GM19438 (cell line): ENCODE measurements around the gene C5orf58.

Source experiments
- ATAC-seq: cut with Tn5 transposase; IDR thresholded peaks from one replicate; pipeline ENCODE4 v1.9.1; 2021; ENCODE audit warnings: low read depth; ENCODE audit not compliant: unreplicated experiment

Gene C5orf58

GRCh38 chr5:170232786-170233185 lies at the start of gene C5orf58:
C5orf58 (plus strand) TSS chr5:170232985; CDS start chr5:170234977, 1,992 bp downstream.
- no peak for ATAC-seq

DNA sequence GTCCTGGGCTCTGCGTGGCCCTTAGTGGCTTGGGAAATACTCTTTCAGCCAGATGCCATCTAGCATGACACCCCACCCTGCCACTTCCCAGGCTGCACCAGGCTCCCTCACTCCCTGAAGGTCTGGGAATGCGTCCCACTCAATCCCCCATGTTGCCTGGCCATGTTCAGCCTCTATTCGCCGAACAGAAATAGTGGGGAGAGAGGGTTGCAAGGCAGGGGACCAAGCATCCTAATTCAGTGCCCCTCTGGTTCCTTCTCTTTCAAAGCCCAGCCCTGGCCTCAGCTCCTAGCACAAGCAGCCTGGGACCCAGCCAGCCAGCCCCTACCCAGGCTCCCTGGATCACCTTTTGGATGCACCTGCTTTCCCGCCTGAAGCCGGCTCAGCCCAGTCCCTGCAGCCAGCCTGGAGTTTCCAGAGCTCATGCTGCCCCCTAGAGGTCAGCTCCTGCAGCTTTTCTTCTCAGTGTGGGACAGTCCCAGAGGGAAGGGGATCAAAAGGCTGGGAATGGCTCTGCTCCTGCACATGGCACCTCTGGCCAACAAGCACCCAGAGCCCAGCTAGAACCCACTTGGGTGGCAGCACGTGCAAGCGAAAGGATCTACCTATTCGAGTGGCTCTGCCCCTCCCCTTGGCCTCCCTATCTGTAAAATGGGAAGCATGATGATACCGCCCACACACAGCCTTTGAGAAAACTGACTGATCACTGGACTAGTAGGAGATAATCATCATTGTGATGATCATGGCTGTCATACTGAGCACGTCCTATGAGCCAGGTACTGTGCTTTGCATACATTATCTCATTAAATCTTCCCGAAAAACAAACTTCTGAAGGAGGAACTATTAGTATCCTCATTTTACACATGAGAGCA lies 48.7 kb upstream of the C5orf58 start:
- ATAC-seq = no peak

GRCh38 chr5:170184737-170185136 lies 48.0 kb upstream of the C5orf58 start:
- ATAC-seq = no peak

- no peak for ATAC-seq
Observed at GRCh38 chr5:170186156-170186555, 46.6 kb upstream of the C5orf58 start.

DNA sequence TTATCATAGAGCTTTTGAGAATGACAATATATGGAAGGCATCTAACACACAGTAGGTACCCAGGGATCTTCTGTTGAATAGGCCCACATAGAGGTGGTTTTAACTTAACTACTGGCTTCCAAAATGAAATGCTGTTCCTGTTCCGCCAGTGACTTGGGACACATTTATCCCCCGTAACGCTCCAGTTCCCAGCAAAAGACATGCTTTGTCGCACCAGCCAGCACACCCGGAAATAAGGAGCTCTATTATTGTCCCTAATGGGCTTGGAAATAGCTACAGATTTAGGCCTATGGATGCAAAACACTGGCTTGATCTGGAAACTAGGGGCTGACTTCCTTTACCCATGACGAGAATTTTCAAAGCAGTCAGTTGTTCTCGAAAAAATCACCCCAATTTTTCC lies 45.9 kb upstream of the C5orf58 start:
- ATAC-seq = no peak

DNA sequence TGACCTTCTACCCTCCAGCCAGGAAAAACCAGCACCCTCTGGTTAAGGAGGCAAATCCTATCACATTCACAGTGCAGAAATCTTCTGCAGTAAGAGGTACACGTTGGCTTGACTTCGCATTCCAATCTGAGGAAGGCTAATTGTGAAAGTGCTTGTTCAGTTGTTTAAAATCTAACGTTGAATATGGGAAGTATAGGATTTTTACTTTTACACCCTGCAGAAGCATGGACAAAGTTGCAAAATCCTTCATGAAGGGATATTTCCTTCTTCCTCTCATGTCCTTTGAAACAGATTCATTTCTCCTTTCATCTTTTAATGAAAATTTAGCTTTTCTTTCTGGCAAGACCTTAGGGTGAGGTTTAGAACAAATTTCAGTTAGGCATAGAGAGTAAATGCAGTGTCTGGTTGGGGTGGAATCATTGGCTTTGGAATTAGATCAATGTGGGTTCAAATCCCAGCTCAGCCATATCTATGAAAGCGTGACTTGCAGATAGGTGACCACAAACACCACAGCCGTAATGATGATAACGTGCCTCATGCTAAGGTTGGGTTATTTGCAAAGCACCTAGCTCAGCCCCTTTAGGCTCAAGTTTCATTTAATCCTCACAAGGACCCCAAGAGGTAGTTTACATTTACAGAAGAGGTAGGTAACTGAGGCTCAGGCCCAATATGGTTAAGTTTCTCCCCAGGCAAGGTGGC lies 42.2 kb upstream of the C5orf58 start:
- ATAC-seq = no peak

DNA sequence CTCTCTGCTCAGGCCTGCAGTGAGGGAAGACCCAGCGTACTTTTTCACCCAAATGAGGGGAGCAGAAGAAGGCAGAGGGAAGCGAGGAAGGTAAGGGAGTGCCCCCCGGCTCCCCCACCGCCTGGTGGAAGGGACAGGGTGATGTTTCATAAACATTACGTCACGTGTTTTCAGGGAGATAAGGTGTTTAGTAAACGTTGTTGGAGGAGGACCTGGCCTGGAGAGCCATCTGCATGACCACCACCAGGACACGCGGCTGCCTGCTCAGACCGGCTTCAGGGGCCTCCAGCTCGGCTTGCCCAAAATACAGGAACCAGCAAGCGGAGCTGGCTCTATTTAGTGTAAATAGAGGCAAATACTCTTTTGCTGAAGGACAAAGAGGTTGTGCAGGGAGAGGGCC lies 40.0 kb upstream of the C5orf58 start:
- no peak for ATAC-seq

DNA sequence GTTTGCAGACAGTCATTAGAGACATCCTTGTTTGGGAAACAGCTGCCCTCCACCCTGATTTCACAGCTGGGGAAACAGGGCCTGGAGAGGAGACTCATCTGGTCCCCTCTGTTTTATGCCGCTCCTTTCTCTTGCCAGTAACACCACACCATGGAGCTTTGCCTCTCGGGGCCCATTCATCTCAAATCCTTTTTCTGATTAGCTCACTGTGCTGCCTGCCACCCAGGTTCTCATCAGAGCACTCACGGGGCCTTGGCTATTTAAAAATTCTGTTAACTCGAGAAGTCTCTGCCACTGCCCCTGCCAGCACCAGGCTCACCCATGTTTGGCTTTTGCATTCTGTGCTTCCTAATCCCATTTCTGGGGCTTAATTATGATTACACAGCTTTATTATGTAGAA lies 36.8 kb upstream of the C5orf58 start:
- no peak for ATAC-seq

GRCh38 chr5:170200876-170201275 lies 31.9 kb upstream of the C5orf58 start:
- no peak for ATAC-seq

GRCh38 chr5:170201311-170201710 lies 31.5 kb upstream of the C5orf58 start:
- ATAC-seq = no peak

DNA sequence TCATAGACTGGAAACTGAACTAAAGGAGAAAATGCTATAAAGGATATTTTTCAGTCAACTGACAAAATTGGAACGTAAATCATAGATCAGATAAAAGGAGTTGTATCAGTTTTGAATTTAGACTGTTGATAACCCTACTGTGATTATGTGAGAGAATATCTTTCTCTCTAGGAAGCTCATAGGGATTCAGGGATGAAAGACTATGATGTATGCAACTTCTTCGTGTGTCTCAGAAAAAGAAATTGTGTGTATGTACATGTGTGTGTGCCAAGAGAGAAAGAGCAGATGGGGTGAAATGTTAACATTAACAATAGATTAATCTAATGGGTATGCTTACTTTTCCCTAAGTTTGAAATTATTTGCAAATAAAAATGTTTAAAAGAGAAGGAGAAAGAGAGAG lies 30.7 kb upstream of the C5orf58 start:
- ATAC-seq = no peak

DNA sequence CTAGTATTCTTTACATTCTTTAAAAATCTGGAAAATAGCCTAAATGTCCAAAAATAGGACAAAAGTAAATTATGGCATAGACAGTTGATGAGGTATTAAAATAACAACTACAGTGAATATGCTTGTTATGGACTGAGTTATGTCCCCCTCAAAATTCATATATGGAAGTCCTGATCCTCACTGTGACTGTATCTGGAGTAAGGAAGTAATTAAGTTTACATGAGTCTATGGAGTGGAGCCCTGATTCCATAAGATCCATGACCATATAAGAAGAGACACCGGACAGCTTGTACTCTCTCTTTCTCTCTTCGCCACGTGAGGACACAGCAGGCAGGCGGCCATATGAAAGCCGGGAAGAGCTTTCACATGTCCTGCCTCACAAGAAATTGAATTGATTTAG lies 28.6 kb upstream of the C5orf58 start:
- ATAC-seq = no peak

- ATAC-seq = no peak
Observed at GRCh38 chr5:170206216-170206615, 26.6 kb upstream of the C5orf58 start.

GRCh38 chr5:170206958-170207357 lies 25.8 kb upstream of the C5orf58 start:
- no peak for ATAC-seq

GRCh38 chr5:170211575-170212334 lies 21.0 kb upstream of the C5orf58 start:
- no peak for ATAC-seq

- ATAC-seq = no peak
Observed at GRCh38 chr5:170216257-170216864, 16.4 kb upstream of the C5orf58 start.

DNA sequence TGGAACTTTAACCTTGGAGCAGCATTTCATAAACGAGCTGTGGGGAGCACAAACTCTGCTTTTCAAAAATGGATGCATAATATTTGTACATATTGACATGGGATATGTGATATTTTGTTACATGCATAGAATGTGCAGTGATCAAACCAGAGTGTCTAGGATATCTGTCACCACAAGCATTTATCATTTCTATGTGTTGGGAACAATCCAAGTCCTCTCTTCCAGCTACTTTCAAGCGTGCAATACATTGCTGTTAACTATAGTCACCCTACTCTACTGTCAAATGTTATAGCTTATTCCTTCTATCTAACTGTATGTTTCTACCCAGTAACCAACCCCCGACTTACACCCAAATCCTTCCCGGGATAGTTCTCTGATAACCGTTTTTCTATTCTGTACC lies 15.0 kb upstream of the C5orf58 start:
- ATAC-seq = no peak

- no peak for ATAC-seq
Observed at GRCh38 chr5:170218726-170219125, 14.1 kb upstream of the C5orf58 start.

DNA sequence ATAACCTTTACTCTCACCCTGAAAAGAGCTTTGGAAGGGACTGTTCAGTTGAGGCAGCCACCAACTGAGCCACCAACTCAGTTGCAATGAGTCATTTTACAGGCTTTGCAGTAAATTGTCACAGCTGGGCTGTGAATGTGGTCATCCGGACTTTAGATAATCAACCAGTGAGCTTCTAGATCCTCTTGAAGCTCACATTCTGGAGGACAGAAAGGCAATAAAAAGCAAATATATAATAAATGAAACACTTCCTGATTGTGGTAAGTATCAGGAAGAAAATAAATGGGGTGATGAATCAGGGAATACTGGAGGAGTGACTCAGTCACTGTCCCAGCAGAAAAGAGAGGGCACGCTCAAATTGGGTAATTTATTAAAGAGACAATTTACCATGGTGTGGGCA lies 13.2 kb upstream of the C5orf58 start:
- no peak for ATAC-seq

GRCh38 chr5:170220191-170220590 lies 12.6 kb upstream of the C5orf58 start:
- no peak for ATAC-seq

DNA sequence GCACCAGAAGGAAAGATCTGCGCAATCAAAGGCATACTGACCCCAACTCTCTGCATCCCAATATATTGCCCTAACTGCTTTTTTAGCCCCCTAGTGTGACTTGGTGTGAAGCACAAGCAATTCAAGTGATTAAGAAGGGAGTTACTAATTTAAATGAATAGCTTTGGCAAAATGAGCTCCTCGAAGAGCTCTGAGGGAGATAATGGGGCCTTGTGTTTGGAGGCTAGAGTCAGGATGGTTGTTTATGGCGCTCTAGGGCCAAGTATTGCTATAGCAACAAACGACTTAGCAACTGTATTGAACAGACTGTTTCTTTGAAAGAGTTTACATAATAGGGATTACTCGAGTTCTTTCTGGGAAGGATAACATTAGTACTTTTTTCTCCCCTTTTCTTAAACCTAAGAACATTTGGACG lies 11.5 kb upstream of the C5orf58 start:
- ATAC-seq = no peak
